SH-SY5Y (cell line): ENCODE data around the gene CLDND2.

ENCODE experiments used
- GATA2 ChIP-seq: IDR thresholded peaks from 2 replicates; pipeline ENCODE4 v1.6.1; 2011; ENCODE audit warnings: mild to moderate bottlenecking, low read depth, low read length
- GATA3 ChIP-seq: IDR thresholded peaks from 2 replicates; pipeline ENCODE4 v1.6.1; 2011; ENCODE audit warnings: low read depth, mild to moderate bottlenecking, low read length, moderate library complexity

GRCh38 chr19:51345076-51345620, 23.7 kb downstream of the CLDND2 start:
- TF ChIP-seq GATA3 (no peak), GATA2 (no peak)
